Bronchial epithelial cell (primary cell): ENCODE measurements around the gene POLR2A. TPM values are rescaled to one million over a fixed set of nuclear protein-coding genes. Genes with fewer than 3 reads are reported as not detected.

Source experiments
- DNase-seq: peaks from one replicate; pipeline ENCODE4 v3.0.0-alpha.2; 2010; ENCODE audit warnings: low read depth
- FAIRE-seq: peaks from 2 replicates; lab custom pipeline; 2011; peaks lifted over from hg19 to GRCh38; lab: Jason Lieb, UNC
- H3K27me3 ChIP-seq: 2 replicates; pipeline ENCODE4 v1.5.1; 2011; ENCODE audit warnings: low read length; ENCODE audit not compliant: control insufficient read depth, insufficient read depth
- H3K36me3 ChIP-seq: 2 replicates; pipeline ENCODE4 v1.5.1; 2011; ENCODE audit warnings: low read length; ENCODE audit not compliant: control insufficient read depth, insufficient read depth
- H3K4me3 ChIP-seq: 2 replicates; pipeline ENCODE4 v1.5.1; 2011; ENCODE audit warnings: mild to moderate bottlenecking, low read depth, low read length, control low read depth
- CTCF ChIP-seq: IDR thresholded peaks from 2 replicates; pipeline ENCODE4 v1.5.1; 2011; ENCODE audit warnings: mild to moderate bottlenecking, moderate library complexity, low read length, control low read depth, inconsistent platforms; ENCODE audit not compliant: insufficient read depth, severe bottlenecking
- total RNA-seq: library from RNA; depleted of rRNA; stranded (reverse); fragments of >200 nt; gene quantifications from 2 replicates; pipeline ENCODE4 v1.2.1, GENCODE V29; 2014

POLR2A gene
- total RNA-seq, 1 donor from 2014 or later = 38.4 TPM

- DNase-seq = no peak
- Histone ChIP-seq H3K36me3 (peaks cover 2% of the 10 kb centered on the region), H3K4me3 (peak overlapping the region; percentile 57), H3K27me3 (no peaks in the 10 kb centered on the region)
- no peak for TF ChIP-seq CTCF
- no peak for FAIRE-seq
These were observed 45.3 kb upstream of the POLR2A start for GRCh38 chr17:7438656-7439460.

- no peak for TF ChIP-seq CTCF
- H3K36me3 ChIP-seq = peaks cover 2% of the 10 kb centered on the region
- DNase-seq = no peak
- peak within 1 kb of the TSS; percentile 57 for H3K4me3 ChIP-seq
- no peak for FAIRE-seq
- H3K27me3 ChIP-seq = no peaks in the 10 kb centered on the region
These were observed 44.6 kb upstream of the POLR2A start, which contains the start of gene FGF11 for GRCh38 chr17:7439462-7440112. Gene FGF11 (plus strand): TSS chr17:7439512. CDS start chr17:7439621, 109 bp downstream.

GRCh38 chr17:7440113-7440833, 43.9 kb upstream of the POLR2A start:
- Histone ChIP-seq H3K36me3 (peaks cover 2% of the 10 kb centered on the region), H3K4me3 (peak overlapping the region; percentile 57), H3K27me3 (no peaks in the 10 kb centered on the region)
- DNase-seq (peak; percentile 25), FAIRE-seq (no peak)
- TF ChIP-seq CTCF = no peak

GRCh38 chr17:7440834-7441195, 43.4 kb upstream of the POLR2A start:
- Histone ChIP-seq H3K36me3 (peaks cover 2% of the 10 kb centered on the region), H3K4me3 (peak overlapping the region; percentile 57), H3K27me3 (no peaks in the 10 kb centered on the region)
- no peak for TF ChIP-seq CTCF
- FAIRE-seq (no peak), DNase-seq (peak; percentile 25)

- Histone ChIP-seq H3K4me3 (no peak overlapping the region), H3K27me3 (no peaks in the 10 kb centered on the region), H3K36me3 (peaks cover 2% of the 10 kb centered on the region)
- DNase-seq = no peak
- no peak for TF ChIP-seq CTCF
- no peak for FAIRE-seq
These were observed 42.9 kb upstream of the POLR2A start for GRCh38 chr17:7441266-7441665.
